Measurements from ENCODE around the gene RNASET2. TPM values are rescaled to one million over a fixed set of nuclear protein-coding genes. Genes with fewer than 3 reads are reported as not detected.
"Not testable (repeated sequence)": the region's sequence is repeated elsewhere in the genome, so short reads cannot be mapped to it uniquely, and the experiment has no call there.

Gene RNASET2
- total and polyA plus RNA-seq, 10 of the 15 experiments (the other 5 are each of a cell fraction or from before 2014, with no cell fraction given): 5.5 to 225 (median 50.2) TPM

DNA sequence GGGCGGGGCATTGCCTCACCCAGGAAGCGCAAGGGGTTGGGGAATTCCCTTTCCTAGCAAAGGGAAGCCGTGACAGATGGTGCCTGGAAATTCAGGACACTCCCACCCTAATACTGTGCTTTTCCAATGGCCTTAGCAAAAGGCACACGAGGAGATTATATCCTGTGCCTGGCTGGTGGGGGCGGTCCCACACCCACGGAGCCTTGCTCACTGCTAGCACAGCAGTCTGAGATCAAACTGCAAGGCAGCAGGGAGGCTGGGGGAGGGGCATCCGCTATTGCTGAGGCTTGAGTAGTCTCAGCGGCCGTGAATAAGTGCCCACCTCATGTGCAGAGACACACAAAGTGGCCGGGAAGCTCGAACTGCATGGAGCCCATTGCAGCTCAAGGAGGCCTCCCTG is 71.4 kb downstream of the RNASET2 start:
- H3K36me3 ChIP-seq (ENCODE audit: control insufficient read depth in 2 of 2, insufficient read depth in 2 of 2, low read length in 1 of 2); DNase-seq (ENCODE audit: low read depth, low spot score); H3K4me1 ChIP-seq (ENCODE audit: control insufficient read depth, insufficient read depth, low read length); FAIRE-seq; CTCF ChIA-PET; H3K4me2 ChIP-seq (ENCODE audit: control insufficient read depth, insufficient read depth); intact Hi-C loops (cut with micrococcal nuclease; ENCODE audit: unreplicated experiment); H3K79me2 ChIP-seq (ENCODE audit: control insufficient read depth, insufficient read depth, low read length); in situ Hi-C loops (cut with MboI); H3K27me3 ChIP-seq (replicated peaks in 1 of 2; ENCODE audit: control insufficient read depth in 2 of 2, insufficient read depth in 2 of 2, low read length in 1 of 2); H3K27ac ChIP-seq (ENCODE audit: control insufficient read depth, insufficient read depth); BruUV-seq (replicated peaks); H3K4me3 ChIP-seq; H2AFZ ChIP-seq (ENCODE audit: control insufficient read depth, low read depth, low read length); ATAC-seq; H3K9ac ChIP-seq (ENCODE audit: control insufficient read depth, insufficient read depth, low read length); POLR2A ChIA-PET; H4K20me1 ChIP-seq (ENCODE audit: control insufficient read depth, insufficient read depth); H3K9me3 ChIP-seq (replicated peaks; ENCODE audit: control insufficient read depth, insufficient read depth, low read length): not testable (repeated sequence)
- 73% methylated on average over 11 of the region's 11 CpGs for WGBS (ENCODE audit: insufficient coverage, insufficient replicate concordance, low lambda C conversion rate, missing lambda C conversion rate)
- RAD21 ChIA-PET (ENCODE audit: unreplicated experiment): interaction anchor here (0.7 kb wide), 1 partner anchor 891 kb away, joined by 3 read pairs; no protein-coding TSS in a partner anchor
- SMC1A ChIA-PET (ENCODE audit: uncharacterized antibody, unreplicated experiment): interaction anchor here (1.5 kb wide), 1 partner anchor 19 kb away, joined by 3 read pairs; no protein-coding TSS in a partner anchor

DNA sequence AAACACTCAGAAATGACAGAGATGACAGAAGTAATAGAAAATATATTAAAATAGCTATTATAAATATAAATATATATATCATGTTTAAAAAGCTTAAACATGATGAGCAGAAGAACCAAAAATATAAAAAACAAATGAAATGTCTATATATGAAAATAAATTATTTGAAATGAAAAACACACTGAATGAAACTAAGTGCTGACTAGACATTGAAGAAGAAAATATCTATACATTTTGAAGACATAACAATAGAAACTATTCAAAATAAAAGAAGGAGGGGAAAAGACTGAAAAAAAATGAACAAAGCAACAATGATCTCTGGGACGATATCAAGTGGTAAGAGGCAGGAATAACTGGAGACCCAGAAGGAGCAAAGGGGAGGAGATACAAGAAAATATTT is 76.8 kb downstream of the RNASET2 start:
- ChIA-PET RAD21 (ENCODE audit: unreplicated experiment) (no interaction called here), POLR2A (no interaction called here), CTCF (interaction anchor here (0.9 to 1.0 kb wide), 2 partner anchors 13 to 110 kb away, joined by 3 read pairs; no protein-coding TSS in a partner anchor), SMC1A (ENCODE audit: uncharacterized antibody, unreplicated experiment) (no interaction called here)
- BruUV-seq (replicated peaks): no TSS peak
- Histone ChIP-seq H2AFZ (ENCODE audit: control insufficient read depth, low read depth, low read length) (no peak overlapping the region), H3K4me2 (ENCODE audit: control insufficient read depth, insufficient read depth) (no peak overlapping the region), H3K4me1 (ENCODE audit: control insufficient read depth, insufficient read depth, low read length) (no peaks in the 10 kb centered on the region), H3K9me3 (replicated peaks; ENCODE audit: control insufficient read depth, insufficient read depth, low read length) (no peaks in the 10 kb centered on the region; the same call in 1 of the 3 replicates), H3K27ac (ENCODE audit: control insufficient read depth, insufficient read depth) (no peak overlapping the region), H3K36me3 (ENCODE audit: control insufficient read depth in 2 of 2, insufficient read depth in 2 of 2, low read length in 1 of 2) (no peaks in the 10 kb centered on the region), H3K4me3 (no peak overlapping the region), H3K79me2 (ENCODE audit: control insufficient read depth, insufficient read depth, low read length) (no peaks in the 10 kb centered on the region), H3K9ac (ENCODE audit: control insufficient read depth, insufficient read depth, low read length) (no peak overlapping the region), H3K27me3 (replicated peaks in 1 of 2; ENCODE audit: control insufficient read depth in 2 of 2, insufficient read depth in 2 of 2, low read length in 1 of 2) (no peaks in the 10 kb centered on the region), H4K20me1 (ENCODE audit: control insufficient read depth, insufficient read depth) (no peaks in the 10 kb centered on the region)
- FAIRE-seq (no peak), ATAC-seq (no peak), DNase-seq (ENCODE audit: low read depth, low spot score) (no peak)
- TF ChIP-seq, protein P1, sequence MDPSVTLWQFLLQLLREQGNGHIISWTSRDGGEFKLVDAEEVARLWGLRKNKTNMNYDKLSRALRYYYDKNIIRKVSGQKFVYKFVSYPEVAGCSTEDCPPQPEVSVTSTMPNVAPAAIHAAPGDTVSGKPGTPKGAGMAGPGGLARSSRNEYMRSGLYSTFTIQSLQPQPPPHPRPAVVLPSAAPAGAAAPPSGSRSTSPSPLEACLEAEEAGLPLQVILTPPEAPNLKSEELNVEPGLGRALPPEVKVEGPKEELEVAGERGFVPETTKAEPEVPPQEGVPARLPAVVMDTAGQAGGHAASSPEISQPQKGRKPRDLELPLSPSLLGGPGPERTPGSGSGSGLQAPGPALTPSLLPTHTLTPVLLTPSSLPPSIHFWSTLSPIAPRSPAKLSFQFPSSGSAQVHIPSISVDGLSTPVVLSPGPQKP (IDR thresholded peaks at IDR 0.05; ENCODE audit: low read depth, low read length): no peak
- TF ChIP-seq NBN (IDR thresholded peaks at IDR 0.05) (no peak), PAX5 (IDR thresholded peaks at IDR 0.05; ENCODE audit: borderline replicate concordance, low read depth, low read length) (no peak), EP300 (IDR thresholded peaks at IDR 0.05; ENCODE audit: borderline replicate concordance in 1 of 2, control insufficient read depth in 1 of 2, low read depth in 2 of 2, low read length in 2 of 2) (no peak), FOS (IDR thresholded peaks at IDR 0.05; ENCODE audit: borderline replicate concordance, extremely low read depth, insufficient read length) (no peak), SREBF2 (IDR thresholded peaks at IDR 0.05; ENCODE audit: low read length) (no peak)
- TF ChIP-seq, protein P2, sequence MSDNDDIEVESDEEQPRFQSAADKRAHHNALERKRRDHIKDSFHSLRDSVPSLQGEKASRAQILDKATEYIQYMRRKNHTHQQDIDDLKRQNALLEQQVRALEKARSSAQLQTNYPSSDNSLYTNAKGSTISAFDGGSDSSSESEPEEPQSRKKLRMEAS (IDR thresholded peaks at IDR 0.05; ENCODE audit: low read depth, low read length): no peak
- 93% methylated on average over 1 of the region's 1 CpG for WGBS (ENCODE audit: insufficient coverage, insufficient replicate concordance, low lambda C conversion rate, missing lambda C conversion rate)
- intact Hi-C loops (cut with micrococcal nuclease; ENCODE audit: unreplicated experiment): no loop called here
- in situ Hi-C loops (cut with MboI): no loop called here

Small RNA genes lying within 50 kb of the gene (microRNA-seq; reads per million reads assigned to microRNA genes)
- 15.2 reads per million, percentile 51 among the genes with 10 or more reads in this experiment for gene MIR3939

Small RNA genes lying within 50 kb of the gene (small RNA-seq; reads per million reads assigned to genes)
- gene MIR3939: 2.1 reads per million, percentile 64 among the genes with 10 or more reads in this experiment

Other genes with a start within 250 kb of the RNASET2 start
- gene CEP43, start 42.8 kb upstream of the RNASET2 start, total RNA-seq (2014; rRNA removed): 16.3 and 23.1 TPM in 2 replicates
- 23.4 and 25.4 TPM in 2 replicates for gene CEP43, start 42.8 kb upstream of the RNASET2 start, total RNA-seq (2014; rRNA removed; fragmentation: Illumina TruSeq; extraction: Trizol)
- 16.5 and 19.5 TPM in 2 replicates for gene CEP43, start 42.8 kb upstream of the RNASET2 start, total RNA-seq (2021)
- 49.9 and 77.7 TPM in 2 replicates for gene CEP43, start 42.8 kb upstream of the RNASET2 start, polyA plus RNA-seq (2011; rRNA removed)
- gene CEP43, start 42.8 kb upstream of the RNASET2 start, polyA plus RNA-seq (2014; fragmentation: Illumina TruSeq; extraction: Trizol): 27.3 and 33.7 TPM in 2 replicates
- 10 to 100 TPM in 1 of 2 experiments, 1 to 10 TPM in 1; 7.7 to 11.4 TPM for gene CEP43, start 42.8 kb upstream of the RNASET2 start, polyA plus RNA-seq (2014; fragmentation: Nextera tagmentation; extraction: Ambion mirVana)
- gene CEP43, start 42.8 kb upstream of the RNASET2 start, polyA plus RNA-seq (2014; rRNA removed): 23.8 and 23.9 TPM in 2 replicates
- 10 to 100 TPM; 41.8 to 44.2 TPM for gene CEP43, start 42.8 kb upstream of the RNASET2 start, polyA plus RNA-seq (2016; fragmentation: Nextera tagmentation; extraction: Ambion mirVana)
- 7.2 and 7.6 TPM in 2 replicates for gene CCR6, start 166.5 kb upstream of the RNASET2 start, total RNA-seq (2014; rRNA removed)
- 6.6 and 7.5 TPM in 2 replicates for gene CCR6, start 166.5 kb upstream of the RNASET2 start, total RNA-seq (2014; rRNA removed; fragmentation: Illumina TruSeq; extraction: Trizol)
- 5.6 and 7.3 TPM in 2 replicates for gene CCR6, start 166.5 kb upstream of the RNASET2 start, total RNA-seq (2021)
- gene CCR6, start 166.5 kb upstream of the RNASET2 start, polyA plus RNA-seq (2011; rRNA removed): 5.6 and 7.0 TPM in 2 replicates
- 7.6 and 8.1 TPM in 2 replicates for gene CCR6, start 166.5 kb upstream of the RNASET2 start, polyA plus RNA-seq (2014; fragmentation: Illumina TruSeq; extraction: Trizol)
- 1 to 10 TPM; 5.5 to 6.8 TPM for gene CCR6, start 166.5 kb upstream of the RNASET2 start, polyA plus RNA-seq (2014; fragmentation: Nextera tagmentation; extraction: Ambion mirVana)
- gene CCR6, start 166.5 kb upstream of the RNASET2 start, polyA plus RNA-seq (2014; rRNA removed): 4.8 and 5.6 TPM in 2 replicates
- gene CCR6, start 166.5 kb upstream of the RNASET2 start, polyA plus RNA-seq (2016; fragmentation: Nextera tagmentation; extraction: Ambion mirVana): 1 to 10 TPM; 2.2 to 3.3 TPM
- not detected in 2 replicates for gene GPR31, start 201.4 kb upstream of the RNASET2 start, total RNA-seq (2014; rRNA removed)
- not detected in 2 replicates for gene GPR31, start 201.4 kb upstream of the RNASET2 start, total RNA-seq (2014; rRNA removed; fragmentation: Illumina TruSeq; extraction: Trizol)
- gene GPR31, start 201.4 kb upstream of the RNASET2 start, total RNA-seq (2021): not detected in 2 replicates
- gene GPR31, start 201.4 kb upstream of the RNASET2 start, polyA plus RNA-seq (2011; rRNA removed): not detected in 2 replicates
- gene GPR31, start 201.4 kb upstream of the RNASET2 start, polyA plus RNA-seq (2014; fragmentation: Illumina TruSeq; extraction: Trizol): not detected in 2 replicates
- gene GPR31, start 201.4 kb upstream of the RNASET2 start, polyA plus RNA-seq (2014; fragmentation: Nextera tagmentation; extraction: Ambion mirVana): not detected
- gene GPR31, start 201.4 kb upstream of the RNASET2 start, polyA plus RNA-seq (2014; rRNA removed): not detected in 2 replicates
- not detected for gene GPR31, start 201.4 kb upstream of the RNASET2 start, polyA plus RNA-seq (2016; fragmentation: Nextera tagmentation; extraction: Ambion mirVana)

Measured in GM12878 (cell line).